Prostate gland (tissue), 2 donors: ENCODE measurements around the gene C3orf20.

ENCODE experiments used
- CTCF ChIP-seq, 4 experiments: fragments of 200-600 bp in 2 of 4; fragments of 450-650 bp in 2 of 4; sonication (generic) in 2 of 4; IDR thresholded peaks; 1 replicate in 3 of 4; 2 replicates in 1 of 4; pipeline ENCODE4 v1.5.1; 2016 to 2019; ENCODE audit warnings: antibody characterized with exemption in 4 of 4, mild to moderate bottlenecking in 2 of 4, moderate library complexity in 2 of 4
- POLR2A ChIP-seq: fragments of 450-650 bp; IDR thresholded peaks from one replicate; pipeline ENCODE4 v1.6.1; 2016; ENCODE audit warnings: antibody characterized with exemption, mild to moderate bottlenecking

GRCh38 chr3:14785207-14786155, 110.5 kb downstream of the C3orf20 start:
- no peak for TF ChIP-seq CTCF (IDR thresholded peaks at IDR 0.05)
- TF ChIP-seq POLR2A = no peak
